AG09319 (cell line): Measurements from ENCODE around the gene TAL2.

Source experiments
- DNase-seq: peaks from one replicate; pipeline ENCODE4 v3.0.0-alpha.2; 2010; ENCODE audit warnings: low read depth; ENCODE audit errors: extremely low read depth
- CTCF ChIP-seq: IDR thresholded peaks from 2 replicates; pipeline ENCODE4 v1.5.1; 2011; ENCODE audit warnings: low read depth, mild to moderate bottlenecking, inconsistent platforms, low read length, moderate library complexity

The TAL2 gene

GRCh38 chr9:105683688-105684275, 21.5 kb downstream of the TAL2 start:
- no peak for DNase-seq
- TF ChIP-seq CTCF = no peak

- DNase-seq = no peak
- no peak for TF ChIP-seq CTCF
These were observed 24.7 kb downstream of the TAL2 start for GRCh38 chr9:105686936-105687335.

GRCh38 chr9:105690742-105691141, 28.5 kb downstream of the TAL2 start:
- peak; percentile 51 for TF ChIP-seq CTCF
- no peak for DNase-seq

- no peak for TF ChIP-seq CTCF
- DNase-seq = no peak
These were observed 31.4 kb downstream of the TAL2 start for GRCh38 chr9:105693435-105694189.

- TF ChIP-seq CTCF = no peak
- peak; percentile 18 for DNase-seq
These were observed 32.1 kb downstream of the TAL2 start, which contains the start of gene TMEM38B for GRCh38 chr9:105694190-105694847. Gene TMEM38B, plus strand, starts transcription at chr9:105694541. Its CDS starts 120 bp downstream, at chr9:105694661.

GRCh38 chr9:105694848-105695581, 32.8 kb downstream of the TAL2 start:
- no peak for DNase-seq

More at GRCh38 chr9:105694848-105695581, 32.8 kb downstream of the TAL2 start:
- no peak for TF ChIP-seq CTCF
